KOPT-K1 (cell line): ENCODE results near the gene DCAF4L1.
A peak's percentile ranks its signal among the peaks of the same experiment; 100 is the strongest.

Source experiments
- H3K27ac ChIP-seq: fragments of 200-600 bp; sonication (generic); 2 replicates; pipeline ENCODE4 v1.5.1; 2016; ENCODE audit warnings: antibody characterized with exemption, mild to moderate bottlenecking, low read depth, low read length; ENCODE audit not compliant: poor library complexity, severe bottlenecking
- H3K36me3 ChIP-seq: fragments of 200-600 bp; sonication (generic); 2 replicates; pipeline ENCODE4 v1.5.1; 2017; ENCODE audit warnings: antibody characterized with exemption, mild to moderate bottlenecking, low read length, moderate library complexity; ENCODE audit not compliant: insufficient read depth
- H3K9me3 ChIP-seq: fragments of 200-600 bp; sonication (generic); 2 replicates; pipeline ENCODE4 v1.5.1; 2017; ENCODE audit warnings: antibody characterized with exemption, low read length, mild to moderate bottlenecking; ENCODE audit not compliant: insufficient read depth, poor library complexity, severe bottlenecking

DCAF4L1 gene

GRCh38 chr4:41969671-41970070 is 11.9 kb upstream of the DCAF4L1 start:
- H3K9me3 ChIP-seq: peaks cover 23% of the 10 kb centered on the region
- no peak overlapping the region for H3K27ac ChIP-seq
- H3K36me3 ChIP-seq: no peaks in the 10 kb centered on the region

DNA sequence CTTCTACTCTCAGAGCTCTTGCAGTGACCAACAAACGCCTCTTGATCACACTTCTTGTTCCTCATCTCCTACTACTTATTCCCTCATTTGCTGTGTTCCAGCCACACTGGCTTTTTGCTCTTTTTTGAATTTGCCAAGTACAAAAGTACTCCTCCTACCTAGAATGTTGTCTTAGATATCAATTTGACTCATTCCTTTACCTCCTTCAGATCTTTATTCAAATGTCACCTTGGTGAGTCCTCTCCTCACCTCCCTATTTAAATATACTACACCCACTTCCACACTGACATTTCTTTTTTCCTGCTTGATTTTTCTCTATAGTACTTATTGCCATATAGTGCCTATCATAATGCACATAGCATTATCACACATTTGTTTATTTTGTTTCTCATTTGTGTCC is 6.2 kb upstream of the DCAF4L1 start:
- H3K9me3 ChIP-seq: peaks cover 7% of the 10 kb centered on the region
- no peak overlapping the region for H3K27ac ChIP-seq
- H3K36me3 ChIP-seq: no peaks in the 10 kb centered on the region

DNA sequence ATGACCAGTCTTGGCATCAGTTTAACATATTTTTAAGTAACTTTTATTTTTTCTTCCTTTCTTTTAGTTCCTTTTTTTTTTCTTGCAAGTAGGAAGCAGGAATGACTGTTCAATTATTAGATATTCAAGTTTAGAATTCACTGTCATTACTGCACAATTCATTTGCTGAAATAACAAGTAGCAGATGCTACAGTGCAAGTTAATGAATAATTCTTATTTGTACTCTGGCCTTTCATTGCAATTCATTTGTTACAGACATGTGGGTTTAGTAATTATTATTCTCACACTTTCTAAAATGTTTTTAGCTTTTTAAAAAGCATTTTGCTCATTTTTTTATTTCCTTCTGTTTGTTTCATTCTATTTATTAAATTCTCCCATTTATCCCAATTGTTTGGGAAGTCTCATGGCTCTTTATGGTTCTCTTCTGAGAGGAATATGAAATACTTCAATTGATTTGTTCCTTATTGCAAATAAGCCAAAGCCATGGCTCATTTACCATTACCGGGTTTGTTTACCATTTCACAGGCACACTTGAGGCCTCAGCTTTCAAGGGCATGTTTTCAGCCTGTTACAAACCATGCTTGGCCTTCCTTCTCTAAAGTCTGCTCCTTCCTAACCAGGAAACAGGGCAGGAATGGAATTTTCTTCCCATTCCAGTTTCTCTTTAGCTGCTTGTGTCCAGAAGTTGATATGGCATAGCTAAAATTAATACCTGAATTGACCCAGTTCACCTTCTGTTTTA is 4.6 kb upstream of the DCAF4L1 start:
- no peak overlapping the region for H3K27ac ChIP-seq
- peaks cover under 1% of the 10 kb centered on the region for H3K9me3 ChIP-seq
- H3K36me3 ChIP-seq: no peaks in the 10 kb centered on the region

- H3K9me3 ChIP-seq: no peaks in the 10 kb centered on the region
- no peaks in the 10 kb centered on the region for H3K36me3 ChIP-seq
- no peak overlapping the region for H3K27ac ChIP-seq
Measured at GRCh38 chr4:41977709-41978108, 3.8 kb upstream of the DCAF4L1 start.

GRCh38 chr4:41982716-41983115 is 1.2 kb downstream of the DCAF4L1 start:
- Histone ChIP-seq H3K27ac (no peak overlapping the region), H3K36me3 (no peaks in the 10 kb centered on the region), H3K9me3 (no peaks in the 10 kb centered on the region)

DNA sequence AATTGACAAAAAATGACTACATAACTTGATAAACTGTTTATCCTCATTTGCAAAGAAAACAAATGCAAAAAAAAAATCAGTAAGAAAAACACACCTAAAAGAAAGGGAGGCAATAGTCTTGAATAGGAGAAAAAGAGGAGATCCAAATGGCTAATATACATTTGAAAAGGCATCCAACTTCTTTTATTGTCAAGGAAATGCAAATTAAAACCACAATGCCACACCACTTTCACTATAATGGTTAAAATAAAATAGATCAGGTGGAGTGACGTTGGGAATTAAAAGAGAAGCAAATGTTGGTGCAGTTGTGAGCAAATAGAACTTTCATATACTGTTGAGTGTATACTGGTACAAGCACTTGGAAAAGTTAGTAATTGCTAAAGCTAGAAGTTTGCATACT is 3.6 kb downstream of the DCAF4L1 start:
- Histone ChIP-seq H3K9me3 (no peaks in the 10 kb centered on the region), H3K27ac (no peak overlapping the region), H3K36me3 (no peaks in the 10 kb centered on the region)

GRCh38 chr4:41989994-41990364 is 8.4 kb downstream of the DCAF4L1 start:
- Histone ChIP-seq H3K36me3 (no peaks in the 10 kb centered on the region), H3K27ac (peak overlapping the region; percentile 59), H3K9me3 (no peaks in the 10 kb centered on the region)

DNA sequence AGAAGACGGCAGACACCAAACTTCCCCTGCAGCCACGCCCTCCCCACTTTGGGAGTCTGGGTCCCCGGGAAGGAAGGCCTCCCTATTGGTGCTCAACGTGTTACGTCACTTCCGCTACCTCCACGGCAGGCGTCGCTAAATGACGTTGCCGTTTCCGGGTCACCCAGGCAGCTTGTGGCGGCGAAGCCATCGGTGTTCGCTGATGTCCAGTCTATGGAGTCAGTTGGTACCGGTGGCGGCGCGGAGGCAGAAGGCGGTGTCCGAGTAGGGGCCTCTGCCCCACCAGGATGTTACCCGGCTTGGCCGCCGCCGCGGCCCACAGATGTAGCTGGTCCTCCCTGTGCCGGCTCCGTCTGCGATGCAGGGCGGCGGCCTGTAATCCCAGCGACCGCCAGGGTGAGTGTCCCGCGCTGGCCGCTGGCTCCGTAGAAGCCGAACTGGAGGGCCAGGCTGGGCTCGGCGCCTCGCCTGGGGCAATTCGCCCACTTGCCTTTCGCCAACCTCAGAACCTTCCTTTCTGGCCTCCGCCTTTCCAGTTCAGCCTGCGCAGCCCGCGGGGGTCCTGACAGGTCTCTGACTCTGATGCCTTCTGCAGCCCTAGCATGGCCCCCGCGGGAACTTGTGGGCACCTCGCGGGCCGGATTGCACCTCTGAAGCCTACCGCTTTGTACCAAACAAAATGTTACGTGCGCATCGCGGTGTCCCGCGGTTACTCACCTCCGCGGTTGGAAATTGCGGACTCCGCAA is 9.0 kb downstream of the DCAF4L1 start, which contains the start of gene SLC30A9:
TSS of gene SLC30A9 (plus strand) at position 166 of the 747 bp plus-strand sequence. CDS start at position 288, 122 bp downstream.
- H3K27ac ChIP-seq: peak within 1 kb of the TSS; percentile 59
- no peaks in the 10 kb centered on the region for H3K9me3 ChIP-seq

DNA sequence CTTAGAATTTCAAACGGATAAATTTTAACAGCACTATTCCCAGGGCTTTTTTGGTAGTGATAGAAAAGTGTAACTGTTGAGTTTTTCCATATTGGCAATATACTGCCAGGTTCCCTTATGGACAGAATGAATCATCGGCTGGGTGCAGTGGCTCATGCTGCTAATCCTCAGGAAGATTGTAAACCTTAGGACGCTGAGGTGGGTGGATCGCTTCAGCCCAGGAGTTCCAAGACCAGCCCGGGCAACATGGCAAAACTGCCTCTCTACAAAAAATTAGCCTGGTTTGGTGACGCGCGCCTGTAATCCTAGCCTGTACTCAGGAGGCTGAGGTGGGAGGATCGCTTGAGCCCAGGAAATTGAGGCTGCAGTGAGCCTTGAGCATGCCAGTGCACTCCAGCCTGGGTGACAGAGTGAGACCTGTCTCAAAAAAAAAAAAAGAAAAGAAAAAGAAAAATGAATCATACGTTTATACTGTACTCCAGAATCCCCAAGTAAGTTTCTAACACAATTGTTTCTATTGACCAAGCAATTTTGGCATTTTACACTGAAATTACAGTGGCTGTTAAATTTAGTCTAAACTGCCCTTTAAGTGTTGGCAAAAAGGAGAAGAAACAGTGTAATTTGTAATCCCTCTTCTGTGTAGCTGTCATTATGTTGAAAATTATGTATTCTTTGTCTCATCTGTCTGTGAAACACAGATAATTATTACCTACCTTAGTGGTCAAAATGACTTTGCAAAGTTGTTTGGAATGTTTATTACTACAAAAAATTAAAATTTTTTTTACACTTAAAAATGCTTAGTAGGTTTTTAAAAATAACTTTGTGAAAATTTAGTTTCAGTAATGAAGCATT is 10.6 kb downstream of the DCAF4L1 start:
- H3K27ac ChIP-seq: no peak overlapping the region
- H3K36me3 ChIP-seq: no peaks in the 10 kb centered on the region

More for the DNA sequence above, 9.0 kb downstream of the DCAF4L1 start, which contains the start of gene SLC30A9:
- no peaks in the 10 kb centered on the region for H3K36me3 ChIP-seq

GRCh38 chr4:41992967-41993857 is 11.7 kb downstream of the DCAF4L1 start:
- H3K9me3 ChIP-seq: no peaks in the 10 kb centered on the region
- H3K27ac ChIP-seq: no peak overlapping the region
- 0 out of 2 replicates have a peak, but pooled peaks cover 2% of the 10 kb centered on the region for H3K36me3 ChIP-seq

More for the DNA sequence above, 10.6 kb downstream of the DCAF4L1 start:
- H3K9me3 ChIP-seq: no peaks in the 10 kb centered on the region

- no peak overlapping the region for H3K27ac ChIP-seq
- H3K9me3 ChIP-seq: no peaks in the 10 kb centered on the region
- H3K36me3 ChIP-seq: 0 out of 2 replicates have a peak, but pooled peaks cover 6% of the 10 kb centered on the region
Measured at GRCh38 chr4:41994461-41994985, 13.0 kb downstream of the DCAF4L1 start.

GRCh38 chr4:41998019-41998418 is 16.5 kb downstream of the DCAF4L1 start:
- Histone ChIP-seq H3K9me3 (no peaks in the 10 kb centered on the region), H3K36me3 (peaks cover 16% of the 10 kb centered on the region), H3K27ac (no peak overlapping the region)

DNA sequence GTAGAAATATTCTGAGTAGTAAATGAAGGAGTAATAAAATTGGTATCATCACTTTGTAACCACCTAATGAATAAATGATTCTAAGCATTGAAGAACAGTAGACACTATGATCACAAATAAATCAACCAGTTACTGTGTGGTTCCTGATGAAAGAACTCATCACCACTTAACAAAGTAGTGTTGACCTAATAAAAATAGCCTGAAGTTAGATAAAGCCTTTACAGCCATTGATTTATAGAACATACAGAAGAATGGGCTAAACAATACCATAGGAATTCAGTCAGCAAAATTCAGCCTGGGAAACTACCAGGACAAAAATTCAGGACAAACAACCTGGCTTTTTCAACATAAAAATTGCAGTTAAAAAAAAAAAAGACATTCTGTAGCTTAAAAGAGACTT is 17.8 kb downstream of the DCAF4L1 start:
- peaks cover 29% of the 10 kb centered on the region for H3K36me3 ChIP-seq

More for the DNA sequence above, 17.8 kb downstream of the DCAF4L1 start:
- no peak overlapping the region for H3K27ac ChIP-seq
- H3K9me3 ChIP-seq: no peaks in the 10 kb centered on the region
